ENCODE results near the gene FMN2. TPM values are rescaled to one million over a fixed set of nuclear protein-coding genes. Genes with fewer than 3 reads are reported as not detected.
A peak's percentile ranks its signal among the peaks of the same experiment; 100 is the strongest.
"Not testable (repeated sequence)": the region's sequence is repeated elsewhere in the genome, so short reads cannot be mapped to it uniquely, and the experiment has no call there.

FMN2 gene
- total RNA-seq, 1 donor = 35.0 TPM

GRCh38 chr1:240413732-240414131 is 322.0 kb downstream of the FMN2 start:
- TF ChIP-seq, protein P1, sequence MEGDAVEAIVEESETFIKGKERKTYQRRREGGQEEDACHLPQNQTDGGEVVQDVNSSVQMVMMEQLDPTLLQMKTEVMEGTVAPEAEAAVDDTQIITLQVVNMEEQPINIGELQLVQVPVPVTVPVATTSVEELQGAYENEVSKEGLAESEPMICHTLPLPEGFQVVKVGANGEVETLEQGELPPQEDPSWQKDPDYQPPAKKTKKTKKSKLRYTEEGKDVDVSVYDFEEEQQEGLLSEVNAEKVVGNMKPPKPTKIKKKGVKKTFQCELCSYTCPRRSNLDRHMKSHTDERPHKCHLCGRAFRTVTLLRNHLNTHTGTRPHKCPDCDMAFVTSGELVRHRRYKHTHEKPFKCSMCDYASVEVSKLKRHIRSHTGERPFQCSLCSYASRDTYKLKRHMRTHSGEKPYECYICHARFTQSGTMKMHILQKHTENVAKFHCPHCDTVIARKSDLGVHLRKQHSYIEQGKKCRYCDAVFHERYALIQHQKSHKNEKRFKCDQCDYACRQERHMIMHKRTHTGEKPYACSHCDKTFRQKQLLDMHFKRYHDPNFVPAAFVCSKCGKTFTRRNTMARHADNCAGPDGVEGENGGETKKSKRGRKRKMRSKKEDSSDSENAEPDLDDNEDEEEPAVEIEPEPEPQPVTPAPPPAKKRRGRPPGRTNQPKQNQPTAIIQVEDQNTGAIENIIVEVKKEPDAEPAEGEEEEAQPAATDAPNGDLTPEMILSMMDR (IDR thresholded peaks at IDR 0.05; ENCODE audit: insufficient read depth, low read depth, low read length) = no peak
- H3K4me3 ChIP-seq (ENCODE audit: low read depth, low read length) = no peak overlapping the region
- no peak for DNase-seq (ENCODE audit: low read depth)

DNA sequence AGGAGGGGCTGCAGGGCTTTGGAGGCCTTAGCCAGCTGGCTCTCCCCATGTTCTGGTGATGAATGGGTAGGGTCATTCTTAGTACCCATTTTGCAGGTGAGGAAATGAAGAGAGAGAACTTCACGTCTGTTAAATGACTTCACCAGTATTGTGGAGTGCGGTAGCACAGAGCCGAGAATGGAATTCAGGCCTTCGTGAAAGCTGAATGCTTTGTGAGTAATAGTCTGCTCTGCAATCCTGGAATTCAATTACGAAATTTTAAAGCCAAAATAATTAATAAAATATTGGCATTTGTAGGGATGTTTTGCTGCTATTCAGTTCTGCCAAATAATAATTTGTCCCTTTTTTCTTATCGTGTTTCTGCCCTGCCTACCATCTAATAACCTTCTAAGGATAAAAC is 322.6 kb downstream of the FMN2 start:
- no peak overlapping the region for H3K4me3 ChIP-seq (ENCODE audit: low read depth, low read length)
- peak; percentile 58 for DNase-seq (ENCODE audit: low read depth)
- TF ChIP-seq, protein P1 (IDR thresholded peaks at IDR 0.05; ENCODE audit: insufficient read depth, low read depth, low read length) = no peak

DNA sequence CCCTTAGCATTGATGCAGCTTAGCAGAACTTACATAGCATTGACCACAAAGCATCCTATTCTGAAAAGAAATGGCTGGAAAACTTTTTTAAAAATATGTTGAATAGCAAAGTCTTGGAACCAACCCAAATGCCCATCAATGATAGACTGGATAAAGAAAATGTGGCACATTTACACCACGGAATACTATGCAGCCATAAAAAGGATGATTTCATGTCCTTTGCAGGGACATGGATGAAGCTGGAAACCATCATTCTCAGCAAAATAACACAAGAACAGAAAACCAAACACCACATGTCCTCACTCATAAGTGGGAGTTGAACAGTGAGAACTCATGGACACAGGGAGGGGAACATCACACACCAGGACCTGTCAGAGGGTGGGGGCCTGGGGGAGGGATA is 323.3 kb downstream of the FMN2 start:
- not testable (repeated sequence) for DNase-seq (ENCODE audit: low read depth); H3K4me3 ChIP-seq (ENCODE audit: low read depth, low read length)

DNA sequence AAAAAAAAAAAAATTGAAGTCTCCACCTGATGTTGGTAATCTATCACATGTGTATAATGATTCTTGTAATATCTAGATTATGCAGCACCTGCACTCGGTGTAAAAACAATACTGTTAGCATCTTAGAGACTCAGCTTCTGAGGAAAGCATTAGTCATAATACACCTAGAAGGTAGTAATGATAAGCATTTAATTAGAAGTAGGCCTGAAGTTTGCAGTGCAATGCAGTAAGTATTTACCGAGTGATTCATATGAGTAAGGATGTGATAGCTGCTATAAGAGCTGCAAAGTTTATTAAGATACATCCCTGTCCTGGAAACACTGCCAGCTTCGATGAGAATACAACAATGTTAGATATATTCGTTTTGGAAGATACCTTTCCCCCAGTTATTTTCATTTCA is 323.8 kb downstream of the FMN2 start:
- TF ChIP-seq, protein P1 (IDR thresholded peaks at IDR 0.05; ENCODE audit: insufficient read depth, low read depth, low read length) = no peak
- DNase-seq (ENCODE audit: low read depth) = no peak
- no peak overlapping the region for H3K4me3 ChIP-seq (ENCODE audit: low read depth, low read length)

- TF ChIP-seq, protein P1 (IDR thresholded peaks at IDR 0.05; ENCODE audit: insufficient read depth, low read depth, low read length) = no peak
- DNase-seq (ENCODE audit: low read depth) = no peak
- no peak overlapping the region for H3K4me3 ChIP-seq (ENCODE audit: low read depth, low read length)
Observed at GRCh38 chr1:240417317-240417716, 325.6 kb downstream of the FMN2 start.

DNA sequence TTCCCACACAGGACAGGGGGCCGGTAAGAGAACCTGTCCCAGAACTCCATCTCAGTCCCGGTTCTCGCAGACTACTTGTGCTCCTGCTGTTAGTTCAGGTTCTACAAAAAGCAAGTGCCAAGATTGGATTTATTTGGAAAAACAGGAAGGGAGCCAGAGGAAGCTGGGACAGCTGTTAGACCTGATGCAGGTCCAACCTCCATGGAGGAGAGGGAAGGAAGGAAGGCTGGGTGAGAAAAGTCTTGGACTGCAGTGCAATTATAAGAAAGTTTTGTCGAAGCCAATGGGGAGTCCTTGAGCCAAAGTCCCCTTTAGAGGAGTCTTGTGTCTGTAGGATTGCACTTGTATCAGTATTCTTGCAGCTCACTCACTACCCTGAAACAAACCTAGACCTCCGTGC is 329.1 kb downstream of the FMN2 start:
- TF ChIP-seq, protein P1 (IDR thresholded peaks at IDR 0.05; ENCODE audit: insufficient read depth, low read depth, low read length) = no peak
- no peak overlapping the region for H3K4me3 ChIP-seq (ENCODE audit: low read depth, low read length)
- DNase-seq (ENCODE audit: low read depth) = no peak

DNA sequence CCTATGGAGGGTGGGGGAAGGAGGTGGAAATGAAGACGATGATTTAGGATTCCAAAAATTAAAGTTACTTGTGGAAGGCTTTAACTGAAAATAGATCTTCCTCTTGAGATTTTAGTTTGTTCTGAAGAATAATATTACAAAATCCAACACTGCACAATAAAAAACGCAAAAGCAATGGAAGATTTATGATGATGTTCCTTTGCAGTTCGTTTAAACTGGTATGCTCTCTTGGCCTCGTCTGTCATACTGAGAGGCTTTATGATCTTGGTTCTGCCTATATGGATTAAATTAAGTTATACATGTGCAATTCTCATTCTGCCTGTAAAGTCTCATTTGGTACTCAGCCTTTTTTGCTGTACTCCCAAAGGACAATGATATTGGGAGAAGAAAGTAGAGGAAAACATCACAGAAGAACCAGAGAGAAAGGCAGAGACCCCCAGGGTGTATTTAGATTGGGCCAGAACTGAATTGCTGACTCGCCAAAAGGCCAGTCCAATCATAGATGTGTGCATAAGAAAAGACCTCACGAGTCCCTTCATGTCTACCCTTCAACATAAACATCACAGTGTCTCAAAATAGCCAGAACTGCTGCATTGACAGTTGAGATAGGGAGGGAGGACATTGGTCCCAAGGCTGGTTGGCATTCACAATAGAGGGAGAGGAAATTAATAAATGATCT is 331.7 kb downstream of the FMN2 start:
- peak; percentile 26 for DNase-seq (ENCODE audit: low read depth)
- no peak overlapping the region for H3K4me3 ChIP-seq (ENCODE audit: low read depth, low read length)
- TF ChIP-seq, protein P1 (IDR thresholded peaks at IDR 0.05; ENCODE audit: insufficient read depth, low read depth, low read length) = no peak

All from fibroblast of villous mesenchyme (primary cell).